NCI-H1930 (cell line): ENCODE measurements around the gene NAPB.

Source experiments
- DNase-seq, 2 experiments: peaks; one replicate each; lab custom pipeline; 2025; lab: John Stamatoyannopoulos, UW

Gene NAPB

DNA sequence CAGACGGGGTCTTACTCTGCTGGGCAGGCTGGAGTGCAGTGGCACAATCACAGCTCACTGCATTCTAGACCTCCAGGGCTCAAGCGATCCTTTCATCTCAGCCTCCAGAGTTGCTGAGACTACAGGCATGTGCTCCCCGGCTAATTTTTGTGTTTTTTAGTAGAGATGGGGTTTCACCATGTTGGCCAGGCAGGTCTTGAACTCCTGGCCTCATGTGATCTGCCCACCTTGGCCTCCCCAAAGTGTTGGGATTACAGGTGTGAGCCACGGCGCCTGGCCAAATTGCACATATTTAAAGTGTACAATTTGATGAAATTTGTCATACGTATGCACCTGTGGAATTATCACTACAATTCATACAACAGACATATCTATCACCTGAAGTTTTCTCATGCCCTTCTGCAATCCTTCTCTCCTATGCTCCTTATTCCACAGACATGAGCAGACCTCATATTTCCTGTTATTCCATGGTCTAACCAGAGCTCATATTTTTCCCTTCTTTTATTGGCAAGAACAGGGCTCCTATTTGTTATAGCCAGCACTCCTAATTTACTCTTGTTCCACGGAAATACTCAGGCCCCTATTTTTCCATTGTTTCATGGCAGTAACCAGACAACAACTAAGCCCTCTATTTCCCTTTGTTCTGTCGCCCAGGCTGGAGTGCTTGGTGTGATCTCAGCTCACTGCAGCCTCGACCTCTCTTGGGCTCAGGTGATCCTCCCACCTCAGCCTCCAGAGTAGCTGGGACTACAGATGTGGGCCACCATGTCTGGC lies 16.0 kb upstream of the NAPB start:
- no peak for DNase-seq

DNA sequence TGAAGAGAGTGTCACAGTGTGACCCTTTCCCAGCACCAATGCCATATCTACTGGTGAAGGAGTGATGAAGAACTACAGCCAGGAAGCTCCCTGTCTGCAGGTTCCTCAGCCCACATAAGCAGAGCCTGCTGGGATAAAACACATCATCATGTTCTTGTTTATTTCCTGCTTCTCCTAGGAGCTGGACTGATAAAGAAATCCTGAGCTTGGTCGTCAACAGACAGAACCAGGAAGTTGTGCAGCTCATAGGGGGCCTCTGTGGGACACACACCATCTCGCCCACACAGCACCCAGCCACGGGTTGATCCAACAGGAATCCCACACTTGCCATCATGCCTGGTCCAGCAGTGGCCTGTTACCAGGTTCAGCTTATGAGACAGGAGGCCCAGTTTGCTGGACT lies 15.4 kb upstream of the NAPB start:
- no peak for DNase-seq

DNA sequence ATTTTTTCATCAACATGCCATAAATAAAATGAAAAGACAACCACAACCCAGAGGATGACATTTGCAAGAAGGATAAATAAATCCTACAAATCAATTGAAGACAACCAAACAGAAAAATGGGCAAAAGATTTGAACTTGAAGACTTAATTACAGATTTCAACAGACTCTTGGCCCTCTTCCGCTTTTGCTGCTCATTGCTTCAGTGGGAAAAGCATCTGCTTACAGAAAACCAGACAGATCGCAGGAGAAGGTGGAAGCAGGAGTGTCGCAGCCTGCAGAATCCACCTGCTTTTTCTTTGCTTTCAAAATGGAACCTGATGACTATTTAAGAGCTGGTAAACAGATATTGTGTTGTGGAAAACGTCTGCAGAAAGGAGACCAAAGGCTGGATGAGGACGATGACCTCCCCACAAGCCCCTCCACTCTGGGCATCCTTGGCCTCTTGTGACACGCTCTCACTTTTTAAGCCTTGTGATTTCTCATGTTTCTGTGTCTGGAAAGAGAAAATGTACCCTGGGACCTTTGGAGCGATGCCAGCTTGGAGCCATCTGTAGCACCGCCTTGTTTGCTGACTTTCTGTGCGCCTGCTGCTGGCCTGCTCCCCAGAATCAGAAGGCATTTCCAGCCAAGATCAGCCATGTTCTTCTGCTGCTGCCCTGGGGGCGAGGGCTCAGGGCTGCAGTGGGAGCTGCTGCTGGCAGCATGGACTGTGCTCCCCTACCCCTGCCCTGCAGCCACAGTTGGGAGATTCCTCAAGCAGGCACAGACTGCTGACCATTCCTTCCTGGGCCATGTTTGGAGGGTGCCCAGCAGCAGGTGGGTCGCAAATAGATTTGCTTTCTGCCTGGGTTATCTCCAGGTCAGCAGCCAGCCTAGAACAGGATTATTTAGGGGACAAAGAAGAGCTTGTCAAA lies 14.6 kb upstream of the NAPB start:
- DNase-seq = peak in 1 of 2 experiments; percentile 42

DNA sequence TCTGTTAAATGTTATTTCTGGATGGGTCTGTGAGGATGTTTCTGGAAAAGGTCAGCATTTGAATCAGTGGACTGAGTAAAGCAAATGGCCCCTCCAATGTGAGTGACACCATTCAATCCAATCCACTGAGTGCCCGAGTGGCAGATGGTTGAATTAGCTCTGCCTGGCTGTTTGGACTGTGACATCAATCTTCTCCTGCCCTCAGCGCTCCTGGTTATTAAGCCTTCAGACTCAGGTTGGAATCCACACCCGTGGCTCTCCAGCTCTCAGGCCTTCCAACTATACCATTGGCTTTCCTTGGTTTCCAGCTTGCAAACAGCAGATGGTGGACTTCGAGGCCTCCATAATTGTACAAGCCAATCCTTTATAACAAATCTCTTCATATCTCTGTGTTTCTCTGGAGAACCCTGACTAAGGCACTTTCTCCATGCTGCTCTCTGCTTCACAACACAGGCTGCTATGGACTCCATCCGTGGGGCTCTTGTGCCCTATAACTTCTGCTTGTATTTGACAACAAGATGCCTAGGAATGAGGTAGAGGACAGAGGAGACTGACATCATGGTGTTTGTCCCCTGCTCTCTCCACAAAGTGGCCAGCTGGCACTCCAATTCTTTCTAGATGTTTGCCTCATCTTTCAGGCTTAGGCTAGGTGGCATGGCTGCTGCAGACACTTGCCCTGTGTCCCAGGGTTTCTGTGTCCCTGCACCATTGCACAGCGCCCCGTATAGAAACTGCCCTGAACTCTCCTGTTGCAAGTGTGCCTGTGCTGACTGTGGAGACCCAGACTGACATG lies 13.4 kb upstream of the NAPB start:
- DNase-seq = no peak

DNA sequence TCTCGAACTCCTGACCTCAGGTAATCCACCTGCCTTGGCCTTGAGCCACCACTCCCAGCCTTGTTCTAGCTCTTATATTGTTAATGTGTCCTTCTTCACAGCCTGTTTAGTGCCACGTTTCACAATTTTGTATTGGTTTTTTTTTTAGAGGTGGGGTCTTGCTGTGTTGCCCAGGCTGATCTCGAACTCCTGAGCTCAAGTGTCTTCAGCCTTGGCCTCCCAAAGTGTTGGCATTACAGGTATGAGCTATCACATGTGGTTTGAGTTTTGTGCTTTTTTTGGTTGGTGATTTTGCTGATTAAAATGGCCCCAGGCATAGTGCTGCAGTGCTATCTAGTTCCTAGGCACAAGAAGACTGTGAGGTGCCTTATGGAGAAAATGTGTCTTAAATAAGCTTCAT lies 12.3 kb upstream of the NAPB start:
- DNase-seq = no peak

DNA sequence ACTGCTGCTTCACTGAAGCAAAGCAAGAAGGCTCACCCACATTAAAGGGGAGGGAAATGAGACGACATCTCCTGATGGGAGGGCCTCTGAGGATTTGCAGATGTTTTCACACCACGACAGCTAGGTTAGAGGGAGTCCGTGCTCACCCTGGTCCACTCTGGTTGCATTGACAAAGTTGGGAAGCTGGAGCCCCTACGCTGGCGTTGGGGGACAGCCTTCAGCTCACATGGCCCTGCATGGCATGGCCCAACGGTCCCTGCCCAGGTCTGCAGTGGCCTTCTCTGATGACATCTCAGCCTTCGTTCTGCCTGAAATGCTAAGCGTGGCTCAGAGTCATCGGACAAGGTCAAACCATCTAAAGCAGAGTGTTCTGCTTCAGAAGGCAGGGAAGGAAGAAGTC lies 3.8 kb upstream of the NAPB start:
- no peak for DNase-seq

DNA sequence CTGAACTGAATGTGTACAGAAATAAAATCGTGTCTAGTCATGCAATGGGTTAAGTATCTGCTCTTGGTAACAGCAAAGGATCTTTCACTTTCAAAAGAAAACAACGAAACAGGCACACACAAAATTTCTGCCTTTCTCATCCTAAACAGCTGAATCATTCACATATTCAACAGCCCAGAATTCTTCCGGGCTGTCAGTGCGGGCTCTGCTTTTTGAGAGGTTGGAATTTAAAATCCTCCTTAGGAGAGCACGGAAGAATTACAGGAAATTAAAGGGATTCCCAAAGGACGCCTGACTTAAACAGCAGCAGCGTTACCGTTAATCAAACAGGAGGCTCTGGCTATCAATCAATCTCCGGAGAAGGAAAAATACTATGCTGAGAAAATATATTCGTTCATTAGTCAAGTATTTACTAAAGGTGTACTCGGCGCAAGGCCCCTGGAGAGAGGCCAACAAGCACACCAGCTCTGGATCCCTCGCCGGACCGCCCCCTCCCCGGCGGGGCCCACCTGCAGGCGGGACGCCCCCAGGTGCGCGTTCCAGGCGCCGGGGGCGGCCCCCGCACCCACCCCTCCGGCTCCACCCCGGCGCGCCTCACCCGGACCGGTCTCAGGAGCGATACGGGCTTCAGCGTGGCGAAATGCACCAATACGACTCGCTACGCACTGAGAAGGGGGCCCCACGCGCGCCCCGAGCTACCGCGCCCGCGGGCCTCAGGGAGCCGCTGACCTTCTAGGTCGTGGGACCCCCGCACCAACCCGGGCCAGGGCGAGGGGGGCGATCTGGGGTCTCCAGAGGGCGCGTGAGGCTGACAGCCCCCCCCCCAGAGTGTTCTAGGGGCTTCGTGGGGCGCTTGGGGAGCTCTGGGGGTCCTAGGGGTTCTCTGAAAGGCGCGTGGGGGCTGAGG lies 1.0 kb downstream of the NAPB start:
- DNase-seq = no peak

DNA sequence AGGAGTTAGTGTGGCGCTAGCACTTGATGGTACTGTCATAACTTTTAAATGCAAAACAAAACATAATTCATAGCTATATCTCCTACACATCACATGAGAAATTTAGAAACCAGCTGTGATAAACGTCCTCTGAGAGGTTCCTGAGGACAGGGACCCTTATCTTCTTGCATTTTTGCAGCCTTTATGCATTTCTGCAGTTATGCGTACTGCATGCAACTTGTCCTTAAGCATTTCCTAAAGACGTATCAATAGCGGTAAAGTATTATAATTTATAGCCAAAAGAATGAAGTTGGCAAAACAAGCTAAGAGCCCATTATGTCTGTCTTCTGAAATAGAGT lies 1.7 kb downstream of the NAPB start:
- DNase-seq = no peak

DNA sequence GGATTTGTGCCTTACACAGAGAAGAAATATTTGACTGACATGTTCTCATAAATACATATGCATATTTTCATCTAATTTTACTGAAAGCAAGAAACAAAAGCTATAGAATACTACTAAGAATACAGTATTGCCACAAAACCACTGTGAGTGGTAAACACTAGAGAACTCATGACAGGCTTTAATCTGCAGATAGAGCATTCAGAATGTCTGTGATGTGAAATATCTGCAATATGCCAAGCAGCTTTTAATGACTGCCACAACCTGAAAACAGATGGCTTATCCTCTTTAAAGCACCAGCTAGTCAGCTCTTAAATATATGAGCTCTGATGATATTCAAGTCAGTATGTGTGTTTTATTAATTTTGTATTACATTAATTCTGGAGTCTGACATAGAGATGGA lies 3.4 kb downstream of the NAPB start:
- DNase-seq = no peak

DNA sequence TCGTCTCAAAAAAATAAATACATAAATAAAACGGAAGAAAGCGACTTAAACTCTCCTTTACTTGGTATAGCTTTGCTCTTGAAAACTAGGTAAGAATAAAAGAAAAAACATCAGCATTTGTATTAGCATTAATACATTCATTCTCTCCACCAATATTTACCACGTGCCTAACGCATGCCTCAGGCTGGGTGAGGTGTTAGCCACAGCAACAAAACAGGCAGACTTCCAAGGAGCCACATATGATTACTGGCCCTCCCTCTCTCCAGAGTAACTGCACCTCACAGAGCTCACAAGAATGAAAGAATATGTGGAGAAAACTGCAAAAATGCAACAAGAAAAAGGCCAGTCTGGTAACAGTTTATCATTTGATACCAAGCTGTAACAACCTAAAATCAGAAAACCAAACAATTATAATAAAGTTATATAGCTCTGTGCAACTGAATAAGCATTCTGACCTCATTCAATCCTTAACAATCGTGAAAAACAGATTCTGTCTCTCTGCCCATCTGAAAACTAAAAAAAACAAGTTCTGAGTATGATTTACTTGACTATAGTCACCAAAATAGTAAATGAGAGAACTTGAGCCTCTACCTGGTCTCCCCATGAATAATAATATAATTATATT lies 5.2 kb downstream of the NAPB start:
- DNase-seq = no peak

DNA sequence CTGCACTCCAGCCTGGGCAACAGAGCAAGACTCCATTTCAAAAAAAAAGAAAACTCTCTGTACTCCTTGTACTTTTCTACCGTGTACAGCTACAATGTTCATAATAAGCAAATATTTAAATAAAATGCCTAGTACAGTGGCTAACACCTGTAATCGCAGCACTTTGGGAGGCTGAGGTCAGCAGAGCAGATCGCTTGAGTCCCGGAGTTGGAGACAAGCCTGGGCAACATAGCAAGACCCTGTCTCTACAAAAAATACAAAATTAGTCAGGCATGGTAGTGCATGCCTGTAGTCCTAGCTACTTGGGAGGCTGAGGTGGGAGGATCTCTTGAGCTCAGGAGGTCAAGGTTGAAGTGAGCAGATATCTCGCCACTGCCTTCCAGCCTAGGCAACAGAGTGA lies 5.7 kb downstream of the NAPB start:
- no peak for DNase-seq

DNA sequence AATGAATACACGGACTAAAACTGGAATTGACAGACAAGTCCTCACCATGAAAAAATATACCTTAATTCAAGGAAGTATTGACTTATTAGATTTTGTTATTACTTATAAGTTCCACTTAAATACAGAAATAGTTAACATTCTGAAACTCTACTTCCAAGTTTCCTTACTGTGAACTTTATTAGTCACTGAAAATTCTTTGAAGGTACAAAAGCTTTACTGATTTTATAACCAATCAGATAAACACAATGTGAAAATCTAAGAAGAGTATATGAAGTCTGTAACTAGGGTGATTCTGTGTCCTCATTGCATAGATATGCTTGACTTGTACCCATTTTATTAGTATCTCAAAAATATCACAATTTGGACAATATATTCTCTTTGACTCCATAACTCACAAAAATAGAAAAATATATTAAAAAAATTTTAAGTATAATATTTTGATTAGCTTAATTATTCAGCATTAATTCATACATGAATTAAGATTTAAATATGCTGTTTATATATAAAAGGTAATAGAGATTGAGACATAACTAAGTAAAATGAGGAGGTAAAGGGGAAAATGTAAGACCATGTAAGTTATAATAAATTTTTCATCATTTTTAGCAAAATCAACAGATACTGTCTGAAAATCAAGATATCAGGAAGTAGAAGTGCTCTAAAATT lies 6.6 kb downstream of the NAPB start:
- no peak for DNase-seq

DNA sequence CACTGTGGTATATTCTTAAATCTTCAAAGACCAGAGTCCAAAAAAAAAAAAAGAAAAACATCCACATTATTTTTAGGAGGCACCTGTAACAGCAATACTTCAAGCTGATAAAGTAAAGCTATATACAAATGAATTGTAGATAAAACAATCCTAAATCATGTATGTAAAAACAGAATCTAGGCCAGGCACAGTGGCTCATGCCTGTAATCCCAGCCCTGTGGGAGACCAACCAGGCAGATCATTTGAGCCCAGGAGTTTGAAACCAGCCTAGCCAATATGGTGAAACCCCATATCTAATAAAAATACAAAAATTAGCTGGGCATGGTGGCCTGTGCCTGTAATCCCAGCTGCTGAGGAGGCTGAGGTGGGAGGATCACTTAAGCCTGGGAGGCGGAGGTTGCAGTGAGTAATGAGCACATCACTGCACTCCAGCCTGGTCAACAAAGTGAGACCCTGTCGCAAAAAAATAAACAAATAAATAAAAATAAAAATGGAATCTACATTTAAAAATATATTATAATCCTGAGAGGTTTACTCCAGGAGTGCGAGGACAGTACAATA lies 7.3 kb downstream of the NAPB start:
- no peak for DNase-seq

DNA sequence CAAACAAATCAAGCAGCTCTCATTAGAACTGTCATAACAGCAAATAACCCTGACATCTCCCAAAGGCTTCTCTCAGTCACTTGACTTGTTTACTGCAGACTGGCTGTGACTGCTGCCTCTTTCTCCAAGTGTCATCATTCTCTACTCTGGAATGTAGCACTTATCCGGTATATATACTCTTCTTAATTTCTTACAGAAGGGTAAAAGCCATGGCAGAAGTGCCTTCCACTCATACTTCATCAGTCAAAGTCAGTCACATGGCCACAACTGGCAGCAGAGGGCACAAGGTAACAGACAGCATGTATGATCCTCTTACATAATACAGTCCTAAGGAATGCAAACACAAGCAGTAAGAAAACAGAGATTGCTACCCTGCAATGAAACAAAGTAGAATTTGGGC lies 9.3 kb downstream of the NAPB start:
- no peak for DNase-seq

DNA sequence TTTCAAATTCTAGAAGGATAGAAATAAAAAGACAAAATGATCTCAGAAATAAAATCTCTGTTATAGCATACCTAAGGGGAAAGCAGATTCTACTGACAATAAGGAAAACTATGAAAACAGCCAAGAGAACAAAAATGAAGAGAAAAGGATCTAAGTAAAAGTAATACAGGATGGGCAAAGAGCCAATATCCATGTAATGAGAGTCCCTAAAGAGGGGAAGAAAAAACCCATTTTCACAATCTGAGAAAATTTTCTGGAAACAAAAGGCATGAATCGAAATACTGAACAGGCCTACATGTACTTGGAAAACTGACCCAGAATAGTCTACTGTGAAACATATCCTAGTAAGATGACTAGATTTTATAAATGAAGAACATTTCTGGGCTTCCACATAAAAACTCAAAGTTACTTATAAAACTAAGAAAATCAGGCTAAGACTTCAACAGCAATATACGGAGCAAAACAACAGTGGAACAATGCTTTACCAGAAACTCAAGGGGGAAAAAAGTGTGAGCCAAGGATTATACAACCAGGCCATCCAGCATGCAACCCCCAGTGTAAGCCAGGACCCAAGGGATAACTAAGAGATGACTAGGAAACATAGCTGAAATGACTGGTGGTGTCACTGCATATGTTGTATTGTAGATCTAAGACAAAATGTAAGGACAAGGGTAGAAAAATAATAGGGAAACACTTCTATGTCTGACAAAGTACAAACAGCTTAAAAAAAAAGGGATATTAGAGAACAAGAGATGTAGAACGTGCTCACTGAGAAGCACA lies 10.2 kb downstream of the NAPB start:
- DNase-seq = no peak

DNA sequence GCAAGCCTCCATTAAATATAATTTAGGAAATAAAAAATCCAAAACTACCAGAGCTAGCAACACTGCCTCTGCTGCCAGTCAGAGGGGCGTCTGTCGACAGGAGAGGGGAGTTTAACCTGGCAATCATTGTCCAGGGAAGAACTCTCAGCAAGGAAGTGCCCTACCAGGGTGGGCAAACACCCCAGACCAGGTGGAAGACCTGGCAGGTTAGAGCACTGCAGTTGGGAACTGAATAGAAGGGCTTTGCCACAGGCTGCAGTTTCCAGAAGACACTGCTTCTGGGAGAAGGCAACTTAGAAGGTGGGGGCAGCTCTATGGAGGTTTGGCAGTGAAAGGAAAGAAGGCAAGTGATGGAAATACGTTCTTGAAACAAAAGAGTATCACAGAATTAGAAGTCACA lies 11.5 kb downstream of the NAPB start:
- no peak for DNase-seq

DNA sequence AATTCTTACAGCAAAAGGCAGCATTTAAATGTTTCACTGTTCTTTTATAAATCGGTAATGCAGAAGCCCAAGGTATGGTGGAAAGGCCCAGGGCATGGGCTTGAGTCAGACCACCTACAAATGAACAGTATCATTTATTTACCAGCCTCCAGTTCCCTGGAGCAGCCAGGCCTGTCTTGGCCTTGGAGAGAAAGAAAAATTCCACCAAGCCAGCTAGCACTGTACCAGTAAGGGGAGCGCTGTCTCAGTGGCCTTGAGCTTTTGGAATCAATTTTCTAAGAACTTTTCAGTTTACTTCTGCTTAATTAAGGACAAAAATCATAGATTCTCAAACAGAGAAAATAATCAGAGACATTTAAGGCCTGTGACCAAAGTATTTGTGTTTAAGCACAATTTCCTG lies 12.3 kb downstream of the NAPB start:
- no peak for DNase-seq

DNA sequence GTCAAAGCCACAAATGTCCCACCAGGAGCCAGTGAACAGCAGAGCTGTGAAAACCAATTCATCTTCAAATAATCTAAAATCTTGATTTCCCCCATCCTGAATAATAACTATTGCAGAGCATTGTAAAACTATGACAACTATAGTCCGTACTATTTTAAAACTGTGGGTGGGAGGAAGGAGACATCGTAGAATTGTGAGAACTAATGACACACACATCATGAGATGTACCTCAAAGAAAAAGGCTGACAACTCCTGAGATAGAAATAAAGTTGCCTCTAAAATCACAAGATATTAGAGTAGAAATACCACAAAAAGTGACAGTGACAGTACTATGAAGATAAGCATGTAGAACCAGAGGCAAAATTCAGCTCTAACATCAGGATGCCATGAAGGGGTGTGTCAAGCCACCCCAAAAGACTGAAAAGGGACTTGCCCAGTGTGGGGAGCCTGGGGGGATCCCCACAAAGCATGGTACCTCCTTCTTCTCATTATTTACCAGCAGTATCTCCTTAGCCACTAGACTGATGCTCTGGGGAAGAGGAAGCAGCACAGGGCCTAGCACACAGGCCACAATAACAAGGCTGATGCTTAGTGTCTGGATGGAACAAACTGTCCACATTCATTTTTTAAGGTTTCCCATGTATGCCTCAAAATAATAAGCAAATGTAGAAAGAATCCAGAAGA lies 13.4 kb downstream of the NAPB start:
- no peak for DNase-seq

DNA sequence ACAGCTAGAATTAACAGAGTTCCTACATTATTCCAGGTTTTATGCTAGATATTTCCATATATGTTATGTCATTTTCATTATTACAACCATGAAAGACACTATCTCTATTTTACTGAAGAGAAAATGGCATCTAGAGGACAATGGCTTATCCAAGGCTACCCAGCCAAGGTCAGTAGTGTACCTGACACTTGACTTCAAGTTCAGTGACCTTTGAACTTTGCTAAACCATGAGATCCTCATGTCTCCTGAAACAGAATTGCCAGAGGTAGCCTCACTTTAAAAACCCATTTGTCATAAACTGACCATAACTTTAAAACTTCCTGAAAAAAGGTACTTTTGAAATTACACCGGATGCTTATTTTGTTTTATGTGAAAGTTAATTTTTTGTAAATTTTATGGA lies 14.4 kb downstream of the NAPB start:
- DNase-seq = no peak
